ENCODE data around the gene PRSS50.

GRCh38 chr3:46709157-46709654 lies 8.5 kb downstream of the PRSS50 start:
- TF ChIP-seq, protein P1, sequence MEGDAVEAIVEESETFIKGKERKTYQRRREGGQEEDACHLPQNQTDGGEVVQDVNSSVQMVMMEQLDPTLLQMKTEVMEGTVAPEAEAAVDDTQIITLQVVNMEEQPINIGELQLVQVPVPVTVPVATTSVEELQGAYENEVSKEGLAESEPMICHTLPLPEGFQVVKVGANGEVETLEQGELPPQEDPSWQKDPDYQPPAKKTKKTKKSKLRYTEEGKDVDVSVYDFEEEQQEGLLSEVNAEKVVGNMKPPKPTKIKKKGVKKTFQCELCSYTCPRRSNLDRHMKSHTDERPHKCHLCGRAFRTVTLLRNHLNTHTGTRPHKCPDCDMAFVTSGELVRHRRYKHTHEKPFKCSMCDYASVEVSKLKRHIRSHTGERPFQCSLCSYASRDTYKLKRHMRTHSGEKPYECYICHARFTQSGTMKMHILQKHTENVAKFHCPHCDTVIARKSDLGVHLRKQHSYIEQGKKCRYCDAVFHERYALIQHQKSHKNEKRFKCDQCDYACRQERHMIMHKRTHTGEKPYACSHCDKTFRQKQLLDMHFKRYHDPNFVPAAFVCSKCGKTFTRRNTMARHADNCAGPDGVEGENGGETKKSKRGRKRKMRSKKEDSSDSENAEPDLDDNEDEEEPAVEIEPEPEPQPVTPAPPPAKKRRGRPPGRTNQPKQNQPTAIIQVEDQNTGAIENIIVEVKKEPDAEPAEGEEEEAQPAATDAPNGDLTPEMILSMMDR (IDR thresholded peaks at IDR 0.05 in 4 of 5, conservative IDR thresholded peaks at IDR 0.05 in 1 of 5), result no peak
- no peak for TF ChIP-seq POLR2A (IDR thresholded peaks at IDR 0.05)

Measured in gastrocnemius medialis (tissue), 4 donors.